GM23338 (cell line): Measurements from ENCODE around the gene TSPAN13.

Experiments used
- CREB1 ChIP-seq: fragments of 250-450 bp; sonication (Bioruptor Pico); IDR thresholded peaks from 2 replicates; pipeline ENCODE4 v1.5.0; 2020; ENCODE audit warnings: low read depth, mild to moderate bottlenecking, moderate library complexity
- EZH2 ChIP-seq: fragments of 200-600 bp; sonication (generic); IDR thresholded peaks from one replicate; pipeline ENCODE4 v1.8.0; 2017; ENCODE audit warnings: antibody characterized with exemption, mild to moderate bottlenecking, low read depth; ENCODE audit not compliant: unreplicated experiment
- EZH2phosphoT487 ChIP-seq: fragments of 200-600 bp; sonication (generic); IDR thresholded peaks from one replicate; pipeline ENCODE4 v1.8.1; 2018; ENCODE audit warnings: antibody characterized with exemption; ENCODE audit not compliant: unreplicated experiment
- POLR2AphosphoS5 ChIP-seq: IDR thresholded peaks from 2 replicates; pipeline ENCODE4 v1.6.1; 2016; ENCODE audit warnings: antibody characterized with exemption, low read depth
- STAT1 ChIP-seq: IDR thresholded peaks from one replicate; pipeline ENCODE4 v1.6.1; 2016; ENCODE audit warnings: antibody characterized with exemption; ENCODE audit not compliant: unreplicated experiment
- TF ChIP-seq, protein P1 (sequence below), 2 experiments: fragments of 200-600 bp in 1 of 2; sonication (generic) in 1 of 2; conservative IDR thresholded peaks; 2 replicates each; pipeline versions ENCODE4 v1.5.1 to v1.6.1; 2016 to 2017; ENCODE audit warnings: antibody characterized with exemption in 2 of 2, low read depth in 2 of 2, mild to moderate bottlenecking in 2 of 2, moderate library complexity in 1 of 2
- TF ChIP-seq, protein P2 (sequence below): IDR thresholded peaks from one replicate; pipeline ENCODE4 v1.6.1; 2018; ENCODE audit warnings: antibody characterized with exemption; ENCODE audit not compliant: unreplicated experiment

DNA sequence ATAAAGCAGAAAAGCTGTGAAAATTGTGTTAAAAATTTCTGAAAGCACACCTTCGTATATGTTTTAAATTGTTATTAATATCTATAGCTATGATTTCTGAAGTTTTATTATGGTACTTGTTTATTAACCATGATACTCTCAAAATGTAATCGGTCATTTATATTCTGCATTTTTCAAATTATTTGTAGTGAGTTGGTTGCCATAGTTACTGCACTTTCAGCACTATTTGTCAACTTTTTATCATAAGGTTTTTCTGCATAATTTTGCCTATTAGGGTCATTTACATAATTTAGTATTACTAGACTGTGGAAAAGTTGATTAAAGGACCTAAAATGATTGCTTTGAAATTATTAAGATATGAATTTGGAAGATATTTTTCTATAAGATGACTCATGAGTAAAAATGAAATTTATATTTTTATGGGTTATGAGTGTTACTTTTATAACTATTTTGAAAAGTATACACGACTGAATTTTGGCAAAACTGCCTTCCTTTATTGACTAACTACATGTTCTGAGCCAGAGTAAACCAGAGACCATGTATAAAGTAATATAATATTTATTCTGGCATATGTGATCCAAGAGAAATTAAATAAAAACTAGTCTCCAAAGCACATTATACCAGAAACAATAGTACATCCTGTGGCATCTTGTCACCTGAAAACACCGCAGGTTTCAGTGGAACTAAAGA lies 59.1 kb downstream of the TSPAN13 start:
- TF ChIP-seq, protein P1, sequence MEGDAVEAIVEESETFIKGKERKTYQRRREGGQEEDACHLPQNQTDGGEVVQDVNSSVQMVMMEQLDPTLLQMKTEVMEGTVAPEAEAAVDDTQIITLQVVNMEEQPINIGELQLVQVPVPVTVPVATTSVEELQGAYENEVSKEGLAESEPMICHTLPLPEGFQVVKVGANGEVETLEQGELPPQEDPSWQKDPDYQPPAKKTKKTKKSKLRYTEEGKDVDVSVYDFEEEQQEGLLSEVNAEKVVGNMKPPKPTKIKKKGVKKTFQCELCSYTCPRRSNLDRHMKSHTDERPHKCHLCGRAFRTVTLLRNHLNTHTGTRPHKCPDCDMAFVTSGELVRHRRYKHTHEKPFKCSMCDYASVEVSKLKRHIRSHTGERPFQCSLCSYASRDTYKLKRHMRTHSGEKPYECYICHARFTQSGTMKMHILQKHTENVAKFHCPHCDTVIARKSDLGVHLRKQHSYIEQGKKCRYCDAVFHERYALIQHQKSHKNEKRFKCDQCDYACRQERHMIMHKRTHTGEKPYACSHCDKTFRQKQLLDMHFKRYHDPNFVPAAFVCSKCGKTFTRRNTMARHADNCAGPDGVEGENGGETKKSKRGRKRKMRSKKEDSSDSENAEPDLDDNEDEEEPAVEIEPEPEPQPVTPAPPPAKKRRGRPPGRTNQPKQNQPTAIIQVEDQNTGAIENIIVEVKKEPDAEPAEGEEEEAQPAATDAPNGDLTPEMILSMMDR (conservative IDR thresholded peaks at IDR 0.05; ENCODE audit: low read depth in 2 of 2): no peak
- TF ChIP-seq POLR2AphosphoS5 (no peak), EZH2 (no peak), STAT1 (no peak), EZH2phosphoT487 (no peak), CREB1 (CRISPR knock-in tag) (no peak)
- TF ChIP-seq, protein P2, sequence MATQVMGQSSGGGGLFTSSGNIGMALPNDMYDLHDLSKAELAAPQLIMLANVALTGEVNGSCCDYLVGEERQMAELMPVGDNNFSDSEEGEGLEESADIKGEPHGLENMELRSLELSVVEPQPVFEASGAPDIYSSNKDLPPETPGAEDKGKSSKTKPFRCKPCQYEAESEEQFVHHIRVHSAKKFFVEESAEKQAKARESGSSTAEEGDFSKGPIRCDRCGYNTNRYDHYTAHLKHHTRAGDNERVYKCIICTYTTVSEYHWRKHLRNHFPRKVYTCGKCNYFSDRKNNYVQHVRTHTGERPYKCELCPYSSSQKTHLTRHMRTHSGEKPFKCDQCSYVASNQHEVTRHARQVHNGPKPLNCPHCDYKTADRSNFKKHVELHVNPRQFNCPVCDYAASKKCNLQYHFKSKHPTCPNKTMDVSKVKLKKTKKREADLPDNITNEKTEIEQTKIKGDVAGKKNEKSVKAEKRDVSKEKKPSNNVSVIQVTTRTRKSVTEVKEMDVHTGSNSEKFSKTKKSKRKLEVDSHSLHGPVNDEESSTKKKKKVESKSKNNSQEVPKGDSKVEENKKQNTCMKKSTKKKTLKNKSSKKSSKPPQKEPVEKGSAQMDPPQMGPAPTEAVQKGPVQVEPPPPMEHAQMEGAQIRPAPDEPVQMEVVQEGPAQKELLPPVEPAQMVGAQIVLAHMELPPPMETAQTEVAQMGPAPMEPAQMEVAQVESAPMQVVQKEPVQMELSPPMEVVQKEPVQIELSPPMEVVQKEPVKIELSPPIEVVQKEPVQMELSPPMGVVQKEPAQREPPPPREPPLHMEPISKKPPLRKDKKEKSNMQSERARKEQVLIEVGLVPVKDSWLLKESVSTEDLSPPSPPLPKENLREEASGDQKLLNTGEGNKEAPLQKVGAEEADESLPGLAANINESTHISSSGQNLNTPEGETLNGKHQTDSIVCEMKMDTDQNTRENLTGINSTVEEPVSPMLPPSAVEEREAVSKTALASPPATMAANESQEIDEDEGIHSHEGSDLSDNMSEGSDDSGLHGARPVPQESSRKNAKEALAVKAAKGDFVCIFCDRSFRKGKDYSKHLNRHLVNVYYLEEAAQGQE: no peak
